ENCODE measurements around the gene ANKRD17. TPM values are rescaled to one million over a fixed set of nuclear protein-coding genes. Genes with fewer than 3 reads are reported as not detected.

Gene ANKRD17
- total and polyA plus RNA-seq, 4 donors, result 67.0 to 99.9 (median 73.9) TPM

GRCh38 chr4:73053974-73054480 is 204.6 kb downstream of the ANKRD17 start:
- H3K4me1 ChIP-seq (ENCODE audit: control insufficient read depth, insufficient read depth, low read length), result no peaks in the 10 kb centered on the region
- no peak overlapping the region for H3K27ac ChIP-seq (ENCODE audit: low read depth, low read length)
- no peaks in the 10 kb centered on the region for H3K9me3 ChIP-seq (ENCODE audit: control insufficient read depth, insufficient read depth, low read length)
- no peak overlapping the region for H3K4me3 ChIP-seq (ENCODE audit: low read depth, low read length)
- no peaks in the 10 kb centered on the region for H3K27me3 ChIP-seq (ENCODE audit: control insufficient read depth, insufficient read depth, low read length)
- no peak for DNase-seq (ENCODE audit: low read depth in 4 of 6, low spot score in 6 of 6)
- 100% methylated on average over 1 of the region's 2 CpGs for WGBS (ENCODE audit: insufficient coverage)
- H3K36me3 ChIP-seq (ENCODE audit: control insufficient read depth, insufficient read depth, low read length), result peaks cover 21% of the 10 kb centered on the region

GRCh38 chr4:73053076-73053475 is 205.5 kb downstream of the ANKRD17 start:
- Histone ChIP-seq H3K9me3 (ENCODE audit: control insufficient read depth, insufficient read depth, low read length) (no peaks in the 10 kb centered on the region), H3K4me1 (ENCODE audit: control insufficient read depth, insufficient read depth, low read length) (no peaks in the 10 kb centered on the region), H3K27ac (ENCODE audit: low read depth, low read length) (no peak overlapping the region), H3K4me3 (ENCODE audit: low read depth, low read length) (no peak overlapping the region), H3K27me3 (ENCODE audit: control insufficient read depth, insufficient read depth, low read length) (no peaks in the 10 kb centered on the region), H3K36me3 (ENCODE audit: control insufficient read depth, insufficient read depth, low read length) (peaks cover 14% of the 10 kb centered on the region)
- DNase-seq (ENCODE audit: low read depth in 4 of 6, low spot score in 6 of 6), result no peak
- WGBS (ENCODE audit: insufficient coverage), result 80% methylated on average over 1 of the region's 5 CpGs

GRCh38 chr4:73051625-73052024 is 207.0 kb downstream of the ANKRD17 start:
- H3K27me3 ChIP-seq (ENCODE audit: control insufficient read depth, insufficient read depth, low read length), result no peaks in the 10 kb centered on the region
- peaks cover under 1% of the 10 kb centered on the region for H3K36me3 ChIP-seq (ENCODE audit: control insufficient read depth, insufficient read depth, low read length)
- no peak for DNase-seq (ENCODE audit: low read depth in 4 of 6, low spot score in 6 of 6)
- H3K4me1 ChIP-seq (ENCODE audit: control insufficient read depth, insufficient read depth, low read length), result no peaks in the 10 kb centered on the region
- H3K27ac ChIP-seq (ENCODE audit: low read depth, low read length), result no peak overlapping the region
- H3K4me3 ChIP-seq (ENCODE audit: low read depth, low read length), result no peak overlapping the region
- H3K9me3 ChIP-seq (ENCODE audit: control insufficient read depth, insufficient read depth, low read length), result no peaks in the 10 kb centered on the region
- no CpG with 5 or more reads among the region's 1 CpG for WGBS (ENCODE audit: insufficient coverage)

- no peak overlapping the region for H3K27ac ChIP-seq (ENCODE audit: low read depth, low read length)
- 90% methylated on average over 5 of the region's 7 CpGs for WGBS (ENCODE audit: insufficient coverage)
- no peak for DNase-seq (ENCODE audit: low read depth in 4 of 6, low spot score in 6 of 6)
- H3K4me1 ChIP-seq (ENCODE audit: control insufficient read depth, insufficient read depth, low read length), result no peaks in the 10 kb centered on the region
- H3K9me3 ChIP-seq (ENCODE audit: control insufficient read depth, insufficient read depth, low read length), result no peaks in the 10 kb centered on the region
- no peaks in the 10 kb centered on the region for H3K27me3 ChIP-seq (ENCODE audit: control insufficient read depth, insufficient read depth, low read length)
- H3K4me3 ChIP-seq (ENCODE audit: low read depth, low read length), result no peak overlapping the region
- no peaks in the 10 kb centered on the region for H3K36me3 ChIP-seq (ENCODE audit: control insufficient read depth, insufficient read depth, low read length)
Observed at GRCh38 chr4:73045879-73046278, 212.7 kb downstream of the ANKRD17 start.

GRCh38 chr4:73037057-73037456 is 221.5 kb downstream of the ANKRD17 start:
- Histone ChIP-seq H3K4me3 (ENCODE audit: low read depth, low read length) (no peak overlapping the region), H3K9me3 (ENCODE audit: control insufficient read depth, insufficient read depth, low read length) (peaks cover 1% of the 10 kb centered on the region), H3K36me3 (ENCODE audit: control insufficient read depth, insufficient read depth, low read length) (no peaks in the 10 kb centered on the region), H3K4me1 (ENCODE audit: control insufficient read depth, insufficient read depth, low read length) (no peaks in the 10 kb centered on the region), H3K27me3 (ENCODE audit: control insufficient read depth, insufficient read depth, low read length) (no peaks in the 10 kb centered on the region), H3K27ac (ENCODE audit: low read depth, low read length) (no peak overlapping the region)
- 97% methylated on average over 4 of the region's 4 CpGs for WGBS (ENCODE audit: insufficient coverage)
- DNase-seq (ENCODE audit: low read depth in 4 of 6, low spot score in 6 of 6), result no peak

- Histone ChIP-seq H3K27me3 (ENCODE audit: control insufficient read depth, insufficient read depth, low read length) (no peaks in the 10 kb centered on the region), H3K9me3 (ENCODE audit: control insufficient read depth, insufficient read depth, low read length) (peaks cover 1% of the 10 kb centered on the region), H3K27ac (ENCODE audit: low read depth, low read length) (no peak overlapping the region), H3K4me1 (ENCODE audit: control insufficient read depth, insufficient read depth, low read length) (no peaks in the 10 kb centered on the region), H3K4me3 (ENCODE audit: low read depth, low read length) (no peak overlapping the region), H3K36me3 (ENCODE audit: control insufficient read depth, insufficient read depth, low read length) (no peaks in the 10 kb centered on the region)
- DNase-seq (ENCODE audit: low read depth in 4 of 6, low spot score in 6 of 6), result no peak
- no CpG with 5 or more reads among the region's 1 CpG for WGBS (ENCODE audit: insufficient coverage)
Observed at GRCh38 chr4:73036123-73036522, 222.5 kb downstream of the ANKRD17 start.

GRCh38 chr4:73034896-73035295 is 223.7 kb downstream of the ANKRD17 start:
- DNase-seq (ENCODE audit: low read depth in 4 of 6, low spot score in 6 of 6), result no peak
- no CpG with 5 or more reads among the region's 2 CpGs for WGBS (ENCODE audit: insufficient coverage)
- no peaks in the 10 kb centered on the region for H3K36me3 ChIP-seq (ENCODE audit: control insufficient read depth, insufficient read depth, low read length)
- peaks cover 6% of the 10 kb centered on the region for H3K9me3 ChIP-seq (ENCODE audit: control insufficient read depth, insufficient read depth, low read length)
- no peaks in the 10 kb centered on the region for H3K4me1 ChIP-seq (ENCODE audit: control insufficient read depth, insufficient read depth, low read length)
- no peaks in the 10 kb centered on the region for H3K27me3 ChIP-seq (ENCODE audit: control insufficient read depth, insufficient read depth, low read length)
- H3K27ac ChIP-seq (ENCODE audit: low read depth, low read length), result no peak overlapping the region
- no peak overlapping the region for H3K4me3 ChIP-seq (ENCODE audit: low read depth, low read length)

GRCh38 chr4:73028621-73029020 is 230.0 kb downstream of the ANKRD17 start:
- Histone ChIP-seq H3K9me3 (ENCODE audit: control insufficient read depth, insufficient read depth, low read length) (peaks cover 5% of the 10 kb centered on the region), H3K27ac (ENCODE audit: low read depth, low read length) (no peak overlapping the region), H3K27me3 (ENCODE audit: control insufficient read depth, insufficient read depth, low read length) (no peaks in the 10 kb centered on the region), H3K4me1 (ENCODE audit: control insufficient read depth, insufficient read depth, low read length) (no peaks in the 10 kb centered on the region), H3K36me3 (ENCODE audit: control insufficient read depth, insufficient read depth, low read length) (no peaks in the 10 kb centered on the region), H3K4me3 (ENCODE audit: low read depth, low read length) (no peak overlapping the region)
- no CpG with 5 or more reads among the region's 5 CpGs for WGBS (ENCODE audit: insufficient coverage)
- DNase-seq (ENCODE audit: low read depth in 4 of 6, low spot score in 6 of 6), result no peak

Small RNAs within 50 kb of the gene (small RNA-seq; reads per million reads assigned to genes)
- gene RF00334 (ENCODE audit: low replicate concordance) (not detected), gene RNU6ATAC5P (ENCODE audit: low replicate concordance) (not detected)

Other genes with a start within 250 kb of the ANKRD17 start
- 10 to 100 TPM; 18.2 to 24.0 TPM for gene COX18, start 189.1 kb downstream of the ANKRD17 start, total RNA-seq
- gene COX18, start 189.1 kb downstream of the ANKRD17 start, polyA plus RNA-seq (ENCODE audit: insufficient read length in 2 of 2), result 10 to 100 TPM; 17.4 to 22.4 TPM
- gene ALB, start 145.5 kb upstream of the ANKRD17 start, total RNA-seq, result 10 to 100 TPM in 1 of 2 donors, 1 to 10 TPM in 1; 1.3 to 44.9 TPM
- gene ALB, start 145.5 kb upstream of the ANKRD17 start, polyA plus RNA-seq (ENCODE audit: insufficient read length in 2 of 2), result 1 to 10 TPM; 1.0 to 1.8 TPM
- gene AFP, start 177.4 kb upstream of the ANKRD17 start, total RNA-seq, result 1 to 10 TPM in 1 of 2 donors, under 1 TPM in 1; 0.10 to 4.4 TPM
- 1 to 10 TPM; 2.7 to 8.4 TPM for gene AFP, start 177.4 kb upstream of the ANKRD17 start, polyA plus RNA-seq (ENCODE audit: insufficient read length in 2 of 2)
- gene AFM, start 222.9 kb upstream of the ANKRD17 start, total RNA-seq, result not detected
- gene AFM, start 222.9 kb upstream of the ANKRD17 start, polyA plus RNA-seq (ENCODE audit: insufficient read length in 2 of 2), result not detected

All from spinal cord (tissue), 10 donors.